HG03442 (cell line): Measurements from ENCODE around the gene STX16.
"Not testable (repeated sequence)": the region's sequence is repeated elsewhere in the genome, so short reads cannot be mapped to it uniquely, and the experiment has no call there.

Experiments
- ATAC-seq: cut with Tn5 transposase; IDR thresholded peaks from one replicate; pipeline ENCODE4 v1.9.1; 2021; ENCODE audit warnings: mild to moderate bottlenecking, moderate library complexity; ENCODE audit not compliant: unreplicated experiment

Gene STX16

GRCh38 chr20:58720890-58721289 lies 69.8 kb downstream of the STX16 start:
- ATAC-seq = no peak

- ATAC-seq = no peak
These were observed 71.1 kb downstream of the STX16 start for GRCh38 chr20:58721951-58722778.

DNA sequence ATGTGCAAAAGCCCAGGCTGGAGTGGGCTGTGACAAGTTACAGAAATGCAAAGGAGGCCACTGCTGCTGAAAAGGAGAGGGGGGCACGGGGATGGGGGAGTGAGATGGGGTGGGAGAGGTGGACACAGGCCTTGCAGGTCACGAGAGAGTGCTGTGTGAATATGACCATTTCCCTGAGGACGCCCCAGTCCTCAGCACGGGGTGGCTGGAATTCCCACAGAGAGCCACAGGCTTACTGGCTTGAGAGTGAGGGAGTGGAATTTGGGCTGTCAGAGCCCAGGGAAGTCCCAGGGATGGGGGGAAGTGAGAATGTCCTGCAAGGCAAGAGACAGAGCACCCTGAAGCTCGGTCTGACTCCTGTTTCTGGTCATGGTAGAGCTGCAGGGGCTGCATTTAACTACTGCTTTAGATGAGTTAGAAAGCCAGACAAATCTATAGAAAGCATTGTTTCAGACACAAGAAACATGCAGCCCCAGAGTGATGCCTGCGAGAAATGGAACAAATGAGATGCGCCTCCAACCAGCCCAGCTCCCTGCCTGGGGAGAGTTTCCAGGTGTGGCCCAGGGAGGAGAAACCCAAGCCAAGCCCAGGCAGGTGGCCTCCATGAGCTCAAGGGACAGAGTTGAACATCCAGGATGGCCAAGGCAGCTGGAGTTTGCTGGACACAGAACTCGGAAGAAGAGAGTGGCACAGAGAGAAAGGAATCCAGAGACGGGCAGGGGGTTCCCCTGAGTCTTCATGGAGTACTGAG lies 72.0 kb downstream of the STX16 start:
- no peak for ATAC-seq

DNA sequence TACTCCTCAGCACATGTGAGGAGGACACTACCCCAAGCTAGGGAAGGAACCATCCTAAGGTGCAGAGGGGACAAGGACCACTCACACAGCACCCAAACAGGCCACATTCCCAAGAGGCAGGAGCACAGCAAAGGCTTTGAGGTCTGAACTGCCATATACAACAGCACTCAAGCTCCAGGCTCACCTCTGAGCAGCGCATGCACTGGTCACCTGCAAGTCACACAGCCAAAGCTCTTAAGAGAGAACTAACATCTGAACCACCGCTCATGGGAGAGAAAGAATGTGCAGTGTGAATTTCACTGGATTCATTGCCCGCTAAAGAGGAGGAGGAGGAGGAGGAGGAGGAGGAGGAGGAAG lies 72.5 kb downstream of the STX16 start:
- ATAC-seq = no peak

GRCh38 chr20:58726156-58726555 lies 75.1 kb downstream of the STX16 start:
- ATAC-seq = not testable (repeated sequence)
